ENCODE measurements around the gene INVS.

INVS gene

GRCh38 chr9:100193078-100193477, 94.0 kb downstream of the INVS start:
- Histone ChIP-seq H3K9me3 (replicated peaks in 1 of 11) (peaks cover 40 to 56% (median 49%) of the 10 kb centered on the region in 11 experiments), H4K20me1 (no peaks in the 10 kb centered on the region), H3K27me3 (no peaks in the 10 kb centered on the region), H3K4me1 (no peaks in the 10 kb centered on the region), H3K27ac (no peak overlapping the region), H3K4me3 (no peak overlapping the region), H3K36me3 (peaks cover 30 to 73% (median 48%) of the 10 kb centered on the region in 11 experiments), H3K4me2 (no peak overlapping the region), H3K9ac (no peak overlapping the region)
- TF ChIP-seq Cebpa-rat (IDR thresholded peaks at IDR 0.05), result no peak

GRCh38 chr9:100196215-100196614, 97.2 kb downstream of the INVS start:
- Histone ChIP-seq H3K27ac (no peak overlapping the region), H4K20me1 (no peaks in the 10 kb centered on the region), H3K9me3 (replicated peaks in 1 of 11) (peaks cover 15 to 41% (median 29%) of the 10 kb centered on the region in 11 experiments), H3K36me3 (peaks cover 24 to 60% (median 35%) of the 10 kb centered on the region in 11 experiments; a peak in 19 of 22 replicates), H3K4me2 (no peak overlapping the region), H3K4me3 (no peak overlapping the region), H3K9ac (no peak overlapping the region), H3K27me3 (no peaks in the 10 kb centered on the region), H3K4me1 (no peaks in the 10 kb centered on the region)
- TF ChIP-seq Cebpa-rat (IDR thresholded peaks at IDR 0.05), result no peak

- Histone ChIP-seq H3K27ac (no peak overlapping the region), H3K27me3 (no peaks in the 10 kb centered on the region)
Measured at GRCh38 chr9:100196828-100197227, 97.8 kb downstream of the INVS start.

GRCh38 chr9:100197553-100197952, 98.5 kb downstream of the INVS start:
- Histone ChIP-seq H3K9ac (no peak overlapping the region), H3K27ac (no peak overlapping the region), H3K4me3 (no peak overlapping the region), H3K27me3 (no peaks in the 10 kb centered on the region), H3K4me1 (no peaks in the 10 kb centered on the region), H3K9me3 (replicated peaks in 1 of 11) (peaks cover 1 to 28% (median 16%) of the 10 kb centered on the region in 11 experiments; a peak in 14 of 22 replicates), H3K36me3 (peaks cover 20 to 49% (median 27%) of the 10 kb centered on the region in 11 experiments; a peak in 19 of 22 replicates), H3K4me2 (no peak overlapping the region), H4K20me1 (no peaks in the 10 kb centered on the region)
- TF ChIP-seq Cebpa-rat (IDR thresholded peaks at IDR 0.05), result no peak

More at GRCh38 chr9:100196828-100197227, 97.8 kb downstream of the INVS start:
- H3K4me3 ChIP-seq, result no peak overlapping the region
- H3K9ac ChIP-seq, result no peak overlapping the region
- no peak overlapping the region for H3K4me2 ChIP-seq
- TF ChIP-seq Cebpa-rat (IDR thresholded peaks at IDR 0.05), result no peak
- H3K9me3 ChIP-seq (replicated peaks in 1 of 11), result peaks cover 8 to 35% (median 23%) of the 10 kb centered on the region in 11 experiments; a peak in 21 of 22 replicates
- H3K4me1 ChIP-seq, result no peaks in the 10 kb centered on the region
- H3K36me3 ChIP-seq, result peaks cover 23 to 56% (median 32%) of the 10 kb centered on the region in 11 experiments; a peak in 19 of 22 replicates
- no peaks in the 10 kb centered on the region for H4K20me1 ChIP-seq

GRCh38 chr9:100202806-100203205, 103.8 kb downstream of the INVS start:
- Histone ChIP-seq H3K27ac (no peak overlapping the region), H3K4me3 (no peak overlapping the region), H3K9ac (no peak overlapping the region), H4K20me1 (no peaks in the 10 kb centered on the region), H3K4me2 (no peak overlapping the region), H3K4me1 (no peaks in the 10 kb centered on the region), H3K27me3 (no peaks in the 10 kb centered on the region), H3K9me3 (replicated peaks in 1 of 11) (peaks cover 0 to 20% (median 11%) of the 10 kb centered on the region in 11 experiments; a peak in 11 of 22 replicates), H3K36me3 (peaks cover 0 to 9% (median 4%) of the 10 kb centered on the region in 11 experiments; a peak in 7 of 22 replicates)
- TF ChIP-seq Cebpa-rat (IDR thresholded peaks at IDR 0.05), result no peak

GRCh38 chr9:100204796-100205195, 105.8 kb downstream of the INVS start:
- H3K27ac ChIP-seq, result no peak overlapping the region
- TF ChIP-seq Cebpa-rat (IDR thresholded peaks at IDR 0.05), result no peak
- no peaks in the 10 kb centered on the region for H3K27me3 ChIP-seq
- H4K20me1 ChIP-seq, result no peaks in the 10 kb centered on the region
- no peak overlapping the region for H3K4me3 ChIP-seq
- no peak overlapping the region for H3K9ac ChIP-seq
- H3K4me1 ChIP-seq, result peaks cover 0 to 2% (median under 1%) of the 10 kb centered on the region in 10 experiments; a peak in 4 of 20 replicates
- H3K4me2 ChIP-seq, result no peak overlapping the region
- peaks cover 0 to 8% (median under 1%) of the 10 kb centered on the region in 11 experiments; a peak in 8 of 22 replicates for H3K9me3 ChIP-seq (replicated peaks in 1 of 11)
- H3K36me3 ChIP-seq, result peaks cover 0 to 10% (median 0%) of the 10 kb centered on the region in 11 experiments; a peak in 5 of 22 replicates

- H3K4me2 ChIP-seq, result no peak overlapping the region
- H3K27me3 ChIP-seq, result no peaks in the 10 kb centered on the region
- no peak for TF ChIP-seq Cebpa-rat (IDR thresholded peaks at IDR 0.05)
- peaks cover 0 to 7% (median 5%) of the 10 kb centered on the region in 10 experiments; a peak in 5 of 20 replicates for H3K4me1 ChIP-seq
- no peaks in the 10 kb centered on the region for H3K9me3 ChIP-seq (replicated peaks in 1 of 11)
- no peaks in the 10 kb centered on the region for H4K20me1 ChIP-seq
- no peak overlapping the region for H3K27ac ChIP-seq
- H3K4me3 ChIP-seq, result no peak overlapping the region
- H3K36me3 ChIP-seq, result peaks cover 0 to 10% (median 0%) of the 10 kb centered on the region in 11 experiments; a peak in 4 of 22 replicates
- no peak overlapping the region for H3K9ac ChIP-seq
Measured at GRCh38 chr9:100206899-100207298, 107.9 kb downstream of the INVS start.

GRCh38 chr9:100208673-100209072, 109.6 kb downstream of the INVS start:
- H3K27ac ChIP-seq, result no peak overlapping the region

GRCh38 chr9:100211476-100211875, 112.4 kb downstream of the INVS start:
- no peak overlapping the region for H3K9ac ChIP-seq

More at GRCh38 chr9:100208673-100209072, 109.6 kb downstream of the INVS start:
- Histone ChIP-seq H3K4me2 (no peak overlapping the region), H3K36me3 (peaks cover 0 to 10% (median 0%) of the 10 kb centered on the region in 11 experiments; a peak in 5 of 22 replicates), H3K9me3 (replicated peaks in 1 of 11) (no peaks in the 10 kb centered on the region), H3K4me3 (no peak overlapping the region), H3K4me1 (peaks cover 0 to 7% (median 5%) of the 10 kb centered on the region in 10 experiments; a peak in 5 of 20 replicates), H4K20me1 (no peaks in the 10 kb centered on the region), H3K27me3 (no peaks in the 10 kb centered on the region), H3K9ac (no peak overlapping the region)
- TF ChIP-seq Cebpa-rat (IDR thresholded peaks at IDR 0.05), result no peak

More at GRCh38 chr9:100211476-100211875, 112.4 kb downstream of the INVS start:
- H3K4me3 ChIP-seq, result no peak overlapping the region
- H3K27me3 ChIP-seq, result no peaks in the 10 kb centered on the region
- H3K27ac ChIP-seq, result no peak overlapping the region
- H3K9me3 ChIP-seq (replicated peaks in 1 of 11), result no peaks in the 10 kb centered on the region
- no peak for TF ChIP-seq Cebpa-rat (IDR thresholded peaks at IDR 0.05)
- no peaks in the 10 kb centered on the region for H4K20me1 ChIP-seq
- H3K4me1 ChIP-seq, result peaks cover 0 to 7% (median 5%) of the 10 kb centered on the region in 10 experiments; a peak in 5 of 20 replicates
- H3K4me2 ChIP-seq, result no peak overlapping the region
- peaks cover 11 to 31% (median 18%) of the 10 kb centered on the region in 11 experiments; a peak in 20 of 22 replicates for H3K36me3 ChIP-seq

All from BLaER1 treated with 17β-estradiol and CSF1 and Interleukin-3, amounts not matched to agents 10 nM and 100 nM (cell line).